Neuronal stem cell (in vitro differentiated cells): Measurements from ENCODE around the gene C1orf216.

Source experiments
- DNase-seq: peaks from one replicate; pipeline ENCODE4 v3.0.0-alpha.2; 2013; ENCODE audit warnings: low spot score
- H2AFZ ChIP-seq: one replicate; pipeline ENCODE4 v1.6.1; 2013; ENCODE audit warnings: mild to moderate bottlenecking, low read length, inconsistent platforms
- H2AK5ac ChIP-seq: 2 replicates; pipeline ENCODE4 v1.6.1; 2013; ENCODE audit warnings: low read depth, mild to moderate bottlenecking, inconsistent platforms, low read length, moderate library complexity, mixed read lengths
- H2BK120ac ChIP-seq: 2 replicates; pipeline ENCODE4 v1.6.1; 2013; ENCODE audit warnings: low read depth, mild to moderate bottlenecking, inconsistent platforms, low read length, moderate library complexity, mixed read lengths
- H2BK12ac ChIP-seq: one replicate; pipeline ENCODE4 v1.6.1; 2013; ENCODE audit warnings: low read length, inconsistent platforms
- H2BK15ac ChIP-seq: 2 replicates; pipeline ENCODE4 v1.6.1; 2013; ENCODE audit warnings: mild to moderate bottlenecking, low read length, inconsistent platforms, mixed read lengths
- H2BK5ac ChIP-seq: one replicate; pipeline ENCODE4 v1.6.1; 2013; ENCODE audit warnings: inconsistent platforms, mild to moderate bottlenecking, low read length, moderate library complexity
- H3K14ac ChIP-seq: one replicate; pipeline ENCODE4 v1.6.1; 2013; ENCODE audit warnings: low read length, inconsistent platforms
- H3K18ac ChIP-seq: 2 replicates; pipeline ENCODE4 v1.6.1; 2013; ENCODE audit warnings: low read length, inconsistent platforms
- H3K23ac ChIP-seq: 2 replicates; pipeline ENCODE4 v1.6.1; 2013; ENCODE audit warnings: low read depth, mild to moderate bottlenecking, mixed read lengths, low read length, inconsistent platforms; ENCODE audit not compliant: poor library complexity
- H3K27ac ChIP-seq: replicated peaks from 3 replicates; pipeline ENCODE4 v1.5.1; 2013; ENCODE audit warnings: low read length, inconsistent platforms
- H3K27me3 ChIP-seq, 3 experiments: 2 replicates each; pipeline ENCODE4 v1.6.1; 2013; ENCODE audit warnings: low read length in 3 of 3, mild to moderate bottlenecking in 2 of 3, inconsistent platforms in 1 of 3, low read depth in 1 of 3, mixed read lengths in 1 of 3, moderate library complexity in 1 of 3; ENCODE audit not compliant: control insufficient read depth in 3 of 3, insufficient read depth in 3 of 3
- H3K36me3 ChIP-seq, 2 donors: replicated peaks in 1 of 2; 2 replicates each; pipeline ENCODE4 v1.6.1; 2013; ENCODE audit warnings: low read length in 2 of 2; ENCODE audit not compliant: control insufficient read depth in 2 of 2, insufficient read depth in 2 of 2
- H3K4ac ChIP-seq: 2 replicates; pipeline ENCODE4 v1.6.1; 2013; ENCODE audit warnings: inconsistent platforms, mild to moderate bottlenecking, low read length, moderate library complexity
- H3K4me1 ChIP-seq, 2 donors: 1 replicate in 1 of 2; 2 replicates in 1 of 2; pipeline ENCODE4 v1.6.1; 2013; ENCODE audit warnings: low read length in 2 of 2, low read depth in 1 of 2; ENCODE audit not compliant: control insufficient read depth in 2 of 2, insufficient read depth in 1 of 2
- H3K4me2 ChIP-seq: one replicate; pipeline ENCODE4 v1.6.1; 2013; ENCODE audit warnings: mild to moderate bottlenecking, low read length, inconsistent platforms; ENCODE audit not compliant: insufficient read depth, poor library complexity, severe bottlenecking
- H3K4me3 ChIP-seq, 2 donors: 2 replicates each; pipeline ENCODE4 v1.5.1; 2013; ENCODE audit warnings: low read length in 2 of 2, mild to moderate bottlenecking in 2 of 2, inconsistent platforms in 1 of 2, moderate library complexity in 1 of 2
- H3K79me1 ChIP-seq: one replicate; pipeline ENCODE4 v1.6.1; 2013; ENCODE audit warnings: low read depth, mild to moderate bottlenecking, inconsistent platforms, low read length, moderate library complexity
- H3K9ac ChIP-seq: one replicate; pipeline ENCODE4 v1.6.1; 2013; ENCODE audit warnings: mild to moderate bottlenecking, low read depth, low read length, inconsistent platforms; ENCODE audit not compliant: poor library complexity
- H3K9me3 ChIP-seq, 2 donors: replicated peaks in 1 of 2; 2 replicates each; pipeline versions ENCODE3 to v1.6.1; 2013; ENCODE audit warnings: low read length in 2 of 2, mild to moderate bottlenecking in 2 of 2, inconsistent platforms in 1 of 2, low read depth in 1 of 2, mixed read lengths in 1 of 2, moderate library complexity in 1 of 2; ENCODE audit not compliant: control insufficient read depth in 2 of 2, insufficient read depth in 1 of 2
- H4K8ac ChIP-seq: one replicate; pipeline ENCODE4 v1.6.1; 2013; ENCODE audit warnings: low read depth, mild to moderate bottlenecking, inconsistent platforms, low read length, moderate library complexity
- H4K91ac ChIP-seq: one replicate; pipeline ENCODE4 v1.6.1; 2013; ENCODE audit warnings: low read length, low read depth, mild to moderate bottlenecking, inconsistent platforms; ENCODE audit not compliant: poor library complexity
- WGBS, 2 donors: extraction: QIAGEN DNeasy Blood & Tissue Kit; methylation state at CpG; one replicate each; pipeline ENCODE4 v1.1.7; 2013; ENCODE audit warnings: missing lambda C conversion rate in 2 of 2, mixed read lengths in 1 of 2; ENCODE audit not compliant: insufficient read length in 2 of 2, insufficient replicate concordance in 1 of 2; ENCODE audit errors: extremely low coverage in 2 of 2; 5-methylcytosine and 5-hydroxymethylcytosine counted together

C1orf216 gene

GRCh38 chr1:35708952-35709351, 9.7 kb downstream of the C1orf216 start:
- H3K27me3 ChIP-seq: peaks cover 0 to 15% (median 12%) of the 10 kb centered on the region in 3 experiments
- DNase-seq: no peak
- H3K4me1 ChIP-seq: peaks cover 8 to 12% of the 10 kb centered on the region in 2 donors
- no peak overlapping the region for H3K4ac ChIP-seq
- peak overlapping the region in 1 of 2 donors; percentile 45 for H3K4me3 ChIP-seq
- H3K27ac ChIP-seq: no peak overlapping the region
- H2AK5ac ChIP-seq: peak overlapping the region; percentile 86
- no peak overlapping the region for H3K14ac ChIP-seq
- no peak overlapping the region for H2BK15ac ChIP-seq
- no peaks in the 10 kb centered on the region for H3K79me1 ChIP-seq
- no peak overlapping the region for H2BK5ac ChIP-seq
- no peak overlapping the region for H4K8ac ChIP-seq
- H4K91ac ChIP-seq: no peak overlapping the region
- H3K9ac ChIP-seq: no peak overlapping the region
- H3K9me3 ChIP-seq: no peaks in the 10 kb centered on the region
- peak overlapping the region; percentile 88 for H2AFZ ChIP-seq
- H3K23ac ChIP-seq: no peak overlapping the region
- H3K18ac ChIP-seq: peak overlapping the region; percentile 97
- H3K4me2 ChIP-seq: peak overlapping the region; percentile 80
- peak overlapping the region; percentile 75 for H2BK120ac ChIP-seq
- peaks cover 0 to under 1% of the 10 kb centered on the region in 2 donors for H3K36me3 ChIP-seq
- WGBS, 2 donors: no CpG with 5 or more reads among the region's 1 CpG
- H2BK12ac ChIP-seq: no peak overlapping the region

- Histone ChIP-seq H3K27me3 (peaks cover 0 to 15% (median 12%) of the 10 kb centered on the region in 3 experiments), H2AK5ac (peak overlapping the region; percentile 86), H3K79me1 (no peaks in the 10 kb centered on the region), H2BK120ac (peak overlapping the region; percentile 75), H3K23ac (peak overlapping the region; percentile 26), H3K9ac (peak overlapping the region; percentile 83), H2AFZ (peak overlapping the region; percentile 88), H3K4me2 (peak overlapping the region; percentile 80), H3K27ac (no peak overlapping the region), H3K4ac (peak overlapping the region; percentile 68), H2BK5ac (no peak overlapping the region), H4K91ac (peak overlapping the region; percentile 39), H3K36me3 (no peaks in the 10 kb centered on the region), H2BK15ac (peak overlapping the region; percentile 30), H3K14ac (peak overlapping the region; percentile 97), H3K4me3 (peak overlapping the region; percentile 45 to 80), H3K18ac (peak overlapping the region; percentile 99), H2BK12ac (no peak overlapping the region), H3K9me3 (no peaks in the 10 kb centered on the region), H4K8ac (peak overlapping the region; percentile 31), H3K4me1 (peaks cover 8 to 12% of the 10 kb centered on the region in 2 donors)
- no CpG with 5 or more reads among the region's 14 CpGs for WGBS, 2 donors
- DNase-seq: no peak
These were observed 10.2 kb downstream of the C1orf216 start for GRCh38 chr1:35708441-35708921.

- WGBS, 2 donors: no CpG with 5 or more reads among the region's 76 CpGs
- Histone ChIP-seq H3K9me3 (no peaks in the 10 kb centered on the region), H3K36me3 (no peaks in the 10 kb centered on the region), H2BK15ac (peak overlapping the region; percentile 79), H2AK5ac (peak overlapping the region; percentile 69), H3K79me1 (no peaks in the 10 kb centered on the region), H2BK120ac (peak overlapping the region; percentile 10), H3K27me3 (peaks cover 0 to 16% (median 15%) of the 10 kb centered on the region in 3 experiments), H3K4me3 (peak overlapping the region; percentile 45 to 80), H4K91ac (peak overlapping the region; percentile 13), H3K4me1 (peaks cover 8 to 12% of the 10 kb centered on the region in 2 donors), H3K18ac (peak overlapping the region; percentile 99), H3K4ac (no peak overlapping the region), H3K23ac (peak overlapping the region; percentile 26), H2BK12ac (no peak overlapping the region), H2AFZ (peak overlapping the region; percentile 88), H3K4me2 (peak overlapping the region; percentile 80), H3K9ac (peak overlapping the region; percentile 83), H3K14ac (peak overlapping the region; percentile 97), H2BK5ac (peak overlapping the region; percentile 88), H3K27ac (no peak overlapping the region), H4K8ac (peak overlapping the region; percentile 31)
- peak; percentile 81 for DNase-seq
These were observed 10.9 kb downstream of the C1orf216 start for GRCh38 chr1:35707601-35708440.
